OCI-LY3 (cell line): Measurements from ENCODE around the gene ANKRD18A.

Source experiments
- EZH2phosphoT487 ChIP-seq: fragments of 200-600 bp; shearing (Covaris generic); IDR thresholded peaks from 2 replicates; pipeline ENCODE4 v1.6.1; 2018; ENCODE audit warnings: antibody characterized with exemption, mixed run types, low read depth
- TF ChIP-seq, protein P1 (sequence below): fragments of 200-600, 300-600 bp; sonication (generic); IDR thresholded peaks from 2 replicates; pipeline ENCODE4 v1.5.1; 2014; ENCODE audit warnings: antibody characterized with exemption, low read length, low read depth

DNA sequence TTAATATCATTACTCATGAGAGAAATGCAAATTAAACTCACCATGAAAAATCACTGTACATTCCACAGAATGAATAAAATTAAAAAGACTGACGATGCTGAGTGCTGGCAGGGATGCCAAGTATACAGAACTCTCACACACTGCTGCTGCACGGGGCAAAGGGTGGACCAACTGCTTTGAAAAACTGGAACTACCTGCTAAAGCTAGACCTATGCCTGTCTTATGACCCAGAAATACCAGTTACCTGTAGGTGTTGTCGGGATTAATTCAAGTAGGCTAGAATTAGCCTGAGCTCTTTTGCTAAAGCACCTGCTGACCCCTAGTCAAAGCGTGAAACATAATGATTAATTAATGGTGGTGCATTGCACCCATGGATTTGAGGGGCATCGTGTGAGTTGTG is 36.5 kb upstream of the ANKRD18A start:
- TF ChIP-seq EZH2phosphoT487 = no peak
- TF ChIP-seq, protein P1, sequence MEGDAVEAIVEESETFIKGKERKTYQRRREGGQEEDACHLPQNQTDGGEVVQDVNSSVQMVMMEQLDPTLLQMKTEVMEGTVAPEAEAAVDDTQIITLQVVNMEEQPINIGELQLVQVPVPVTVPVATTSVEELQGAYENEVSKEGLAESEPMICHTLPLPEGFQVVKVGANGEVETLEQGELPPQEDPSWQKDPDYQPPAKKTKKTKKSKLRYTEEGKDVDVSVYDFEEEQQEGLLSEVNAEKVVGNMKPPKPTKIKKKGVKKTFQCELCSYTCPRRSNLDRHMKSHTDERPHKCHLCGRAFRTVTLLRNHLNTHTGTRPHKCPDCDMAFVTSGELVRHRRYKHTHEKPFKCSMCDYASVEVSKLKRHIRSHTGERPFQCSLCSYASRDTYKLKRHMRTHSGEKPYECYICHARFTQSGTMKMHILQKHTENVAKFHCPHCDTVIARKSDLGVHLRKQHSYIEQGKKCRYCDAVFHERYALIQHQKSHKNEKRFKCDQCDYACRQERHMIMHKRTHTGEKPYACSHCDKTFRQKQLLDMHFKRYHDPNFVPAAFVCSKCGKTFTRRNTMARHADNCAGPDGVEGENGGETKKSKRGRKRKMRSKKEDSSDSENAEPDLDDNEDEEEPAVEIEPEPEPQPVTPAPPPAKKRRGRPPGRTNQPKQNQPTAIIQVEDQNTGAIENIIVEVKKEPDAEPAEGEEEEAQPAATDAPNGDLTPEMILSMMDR = no peak
